SU-DHL-6 (cell line): Measurements from ENCODE around the gene FAM117A.

Source experiments
- H2AFZ ChIP-seq: fragments of 200-600 bp; sonication (generic); 2 replicates; pipeline ENCODE4 v1.6.1; 2014; ENCODE audit warnings: low read depth, mild to moderate bottlenecking, moderate library complexity, mixed read lengths, antibody characterized with exemption, low read length; ENCODE audit not compliant: severe bottlenecking
- H3F3A ChIP-seq: fragments of 200-600 bp; shearing (Covaris generic); 2 replicates; pipeline ENCODE4 v1.6.0; 2016; ENCODE audit warnings: antibody characterized with exemption, mild to moderate bottlenecking; ENCODE audit not compliant: insufficient read depth
- H3K27ac ChIP-seq: fragments of 200-600 bp; sonication (generic); 2 replicates; pipeline ENCODE4 v1.5.1; 2016; ENCODE audit warnings: low read depth, mild to moderate bottlenecking, low read length, moderate library complexity, mixed read lengths
- H3K27me3 ChIP-seq: fragments of 200-600 bp; sonication (generic), shearing (Covaris generic); 2 replicates; pipeline ENCODE4 v1.6.0; 2014; ENCODE audit warnings: mild to moderate bottlenecking, low read length
- H3K36me3 ChIP-seq: fragments of 200-600 bp; sonication (generic); 2 replicates; pipeline ENCODE4 v1.6.1; 2014; ENCODE audit warnings: mild to moderate bottlenecking, low read length, mixed read lengths
- H3K4me2 ChIP-seq: fragments of 300-600, 200-600 bp; shearing (Covaris generic), sonication (generic); 2 replicates; pipeline ENCODE4 v1.6.0; 2014; ENCODE audit warnings: low read length, low read depth, mild to moderate bottlenecking; ENCODE audit not compliant: poor library complexity, severe bottlenecking
- H3K4me3 ChIP-seq: fragments of 200-600 bp; sonication (generic); 2 replicates; pipeline ENCODE4 v1.5.1; 2014; ENCODE audit warnings: antibody characterized with exemption, low read length, mild to moderate bottlenecking, mixed read lengths; ENCODE audit not compliant: insufficient read depth, poor library complexity, severe bottlenecking
- H3K79me2 ChIP-seq: fragments of 200-600 bp; sonication (generic); 2 replicates; pipeline ENCODE4 v1.6.1; 2014; ENCODE audit warnings: mild to moderate bottlenecking, low read length, moderate library complexity; ENCODE audit not compliant: insufficient read depth
- H3K9ac ChIP-seq: fragments of 200-600 bp; sonication (generic); 2 replicates; pipeline ENCODE4 v1.7.0; 2014; ENCODE audit warnings: mild to moderate bottlenecking, low read length
- H3K9me2 ChIP-seq: fragments of 200-600 bp; sonication (generic); replicated peaks from 2 replicates; pipeline ENCODE4 v1.6.1; 2014; ENCODE audit warnings: low read length; ENCODE audit not compliant: insufficient read depth
- H3K9me3 ChIP-seq: fragments of 200-600 bp; sonication (generic); 2 replicates; pipeline ENCODE4 v1.6.1; 2014; ENCODE audit warnings: low read length, mixed read lengths; ENCODE audit not compliant: insufficient read depth
- H4K20me1 ChIP-seq: fragments of 200-600 bp; sonication (generic); 2 replicates; pipeline ENCODE4 v1.6.1; 2014; ENCODE audit warnings: low read depth, mild to moderate bottlenecking, antibody characterized with exemption, low read length, moderate library complexity, mixed read lengths
- EZH2phosphoT487 ChIP-seq: fragments of 200-600 bp; sonication (generic), shearing (Covaris generic); conservative IDR thresholded peaks from 2 replicates; pipeline ENCODE4 v1.6.1; 2018; ENCODE audit warnings: mild to moderate bottlenecking, antibody characterized with exemption, low read length, moderate library complexity, mixed read lengths
- TF ChIP-seq, protein P1 (sequence below): fragments of 200-600 bp; sonication (generic); IDR thresholded peaks from one replicate; pipeline ENCODE4 v1.5.1; 2017; ENCODE audit warnings: antibody characterized with exemption, mild to moderate bottlenecking, low read length, moderate library complexity; ENCODE audit not compliant: insufficient read depth, poor library complexity, severe bottlenecking

Gene FAM117A

GRCh38 chr17:49691677-49692191 is 72.2 kb downstream of the FAM117A start:
- no peaks in the 10 kb centered on the region for H4K20me1 ChIP-seq
- H3K27ac ChIP-seq: no peak overlapping the region
- H3K27me3 ChIP-seq: no peaks in the 10 kb centered on the region
- no peaks in the 10 kb centered on the region for H3K36me3 ChIP-seq
- no peaks in the 10 kb centered on the region for H3K79me2 ChIP-seq
- no peak overlapping the region for H3K4me2 ChIP-seq
- no peaks in the 10 kb centered on the region for H3K9me2 ChIP-seq
- H3K9ac ChIP-seq: no peak overlapping the region
- H2AFZ ChIP-seq: no peak overlapping the region
- TF ChIP-seq, protein P1, sequence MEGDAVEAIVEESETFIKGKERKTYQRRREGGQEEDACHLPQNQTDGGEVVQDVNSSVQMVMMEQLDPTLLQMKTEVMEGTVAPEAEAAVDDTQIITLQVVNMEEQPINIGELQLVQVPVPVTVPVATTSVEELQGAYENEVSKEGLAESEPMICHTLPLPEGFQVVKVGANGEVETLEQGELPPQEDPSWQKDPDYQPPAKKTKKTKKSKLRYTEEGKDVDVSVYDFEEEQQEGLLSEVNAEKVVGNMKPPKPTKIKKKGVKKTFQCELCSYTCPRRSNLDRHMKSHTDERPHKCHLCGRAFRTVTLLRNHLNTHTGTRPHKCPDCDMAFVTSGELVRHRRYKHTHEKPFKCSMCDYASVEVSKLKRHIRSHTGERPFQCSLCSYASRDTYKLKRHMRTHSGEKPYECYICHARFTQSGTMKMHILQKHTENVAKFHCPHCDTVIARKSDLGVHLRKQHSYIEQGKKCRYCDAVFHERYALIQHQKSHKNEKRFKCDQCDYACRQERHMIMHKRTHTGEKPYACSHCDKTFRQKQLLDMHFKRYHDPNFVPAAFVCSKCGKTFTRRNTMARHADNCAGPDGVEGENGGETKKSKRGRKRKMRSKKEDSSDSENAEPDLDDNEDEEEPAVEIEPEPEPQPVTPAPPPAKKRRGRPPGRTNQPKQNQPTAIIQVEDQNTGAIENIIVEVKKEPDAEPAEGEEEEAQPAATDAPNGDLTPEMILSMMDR: no peak
- no peak for TF ChIP-seq EZH2phosphoT487
- H3F3A ChIP-seq: no peaks in the 10 kb centered on the region
- no peak overlapping the region for H3K4me3 ChIP-seq
- H3K9me3 ChIP-seq: no peaks in the 10 kb centered on the region

- Histone ChIP-seq H3K4me3 (no peak overlapping the region), H3F3A (no peaks in the 10 kb centered on the region), H4K20me1 (no peaks in the 10 kb centered on the region), H3K27me3 (no peaks in the 10 kb centered on the region), H3K4me2 (no peak overlapping the region), H3K9ac (no peak overlapping the region), H3K79me2 (no peaks in the 10 kb centered on the region), H3K36me3 (no peaks in the 10 kb centered on the region), H2AFZ (no peak overlapping the region), H3K9me3 (no peaks in the 10 kb centered on the region), H3K9me2 (no peaks in the 10 kb centered on the region), H3K27ac (no peak overlapping the region)
- TF ChIP-seq EZH2phosphoT487: no peak
- TF ChIP-seq, protein P1: no peak
Observed at GRCh38 chr17:49691086-49691676, 72.8 kb downstream of the FAM117A start.

DNA sequence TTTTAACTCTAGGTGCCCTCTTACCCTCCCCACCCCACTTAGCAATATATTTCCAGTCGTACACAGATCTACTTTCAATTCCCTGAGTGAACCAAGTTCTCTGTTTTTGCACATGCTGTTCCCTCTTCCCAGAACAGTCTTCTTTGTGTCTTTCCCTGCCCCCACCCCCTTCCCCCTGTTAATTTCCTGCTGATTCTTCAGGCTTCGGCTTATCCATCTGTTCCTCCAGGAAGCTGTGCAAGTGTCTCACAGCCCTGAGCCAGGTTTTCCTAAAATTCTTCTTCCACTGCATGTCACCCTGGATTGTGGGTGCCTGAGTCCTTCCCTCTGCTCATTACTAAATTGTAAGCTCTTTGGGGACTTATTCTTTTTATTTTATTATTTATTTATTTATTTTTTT is 73.7 kb downstream of the FAM117A start:
- Histone ChIP-seq H3K27me3 (no peaks in the 10 kb centered on the region), H4K20me1 (no peaks in the 10 kb centered on the region), H2AFZ (no peak overlapping the region), H3K9ac (no peak overlapping the region), H3K4me3 (no peak overlapping the region), H3K9me3 (no peaks in the 10 kb centered on the region), H3K36me3 (no peaks in the 10 kb centered on the region), H3K9me2 (no peaks in the 10 kb centered on the region), H3F3A (0 out of 2 replicates have a peak, but pooled peaks cover 2% of the 10 kb centered on the region), H3K27ac (no peak overlapping the region), H3K79me2 (no peaks in the 10 kb centered on the region), H3K4me2 (no peak overlapping the region)
- TF ChIP-seq, protein P1: no peak
- TF ChIP-seq EZH2phosphoT487: no peak
